IPS-18a (cell line): ENCODE results near the gene GRIN2A.

Experiments
- H3K27ac ChIP-seq: one replicate; pipeline ENCODE4 v1.5.1; 2013; ENCODE audit warnings: low read length
- H3K27me3 ChIP-seq: one replicate; pipeline ENCODE4 v1.6.1; 2013; ENCODE audit warnings: mild to moderate bottlenecking, low read length; ENCODE audit not compliant: control insufficient read depth, insufficient read depth
- H3K36me3 ChIP-seq: one replicate; pipeline ENCODE4 v1.6.1; 2013; ENCODE audit warnings: low read depth, low read length; ENCODE audit not compliant: control insufficient read depth
- H3K4me1 ChIP-seq: one replicate; pipeline ENCODE4 v1.6.1; 2013; ENCODE audit warnings: low read depth, low read length; ENCODE audit not compliant: control insufficient read depth
- H3K4me3 ChIP-seq: one replicate; pipeline ENCODE4 v1.5.1; 2013; ENCODE audit warnings: low read length
- H3K9ac ChIP-seq: one replicate; pipeline ENCODE4 v1.6.1; 2013; ENCODE audit warnings: mild to moderate bottlenecking, low read length, moderate library complexity
- H3K9me3 ChIP-seq: one replicate; pipeline ENCODE4 v1.6.1; 2013; ENCODE audit warnings: low read depth, low read length; ENCODE audit not compliant: control insufficient read depth

The GRIN2A gene

GRCh38 chr16:9977333-9977897 lies 204.8 kb downstream of the GRIN2A start:
- H3K36me3 ChIP-seq, result no peaks in the 10 kb centered on the region
- H3K9me3 ChIP-seq, result no peaks in the 10 kb centered on the region
- H3K27me3 ChIP-seq, result peaks cover 4% of the 10 kb centered on the region
- H3K4me1 ChIP-seq, result peaks cover 5% of the 10 kb centered on the region
- no peak overlapping the region for H3K27ac ChIP-seq
- no peak overlapping the region for H3K9ac ChIP-seq
- H3K4me3 ChIP-seq, result no peak overlapping the region

- Histone ChIP-seq H3K9ac (no peak overlapping the region), H3K27ac (no peak overlapping the region), H3K9me3 (no peaks in the 10 kb centered on the region), H3K36me3 (no peaks in the 10 kb centered on the region), H3K27me3 (peaks cover 4% of the 10 kb centered on the region), H3K4me1 (peaks cover 12% of the 10 kb centered on the region), H3K4me3 (no peak overlapping the region)
These were observed 205.6 kb downstream of the GRIN2A start for GRCh38 chr16:9976601-9977000.

- no peak overlapping the region for H3K27ac ChIP-seq
- H3K36me3 ChIP-seq, result no peaks in the 10 kb centered on the region
- H3K9ac ChIP-seq, result no peak overlapping the region
- peaks cover 9% of the 10 kb centered on the region for H3K4me1 ChIP-seq
- H3K4me3 ChIP-seq, result no peak overlapping the region
- H3K9me3 ChIP-seq, result no peaks in the 10 kb centered on the region
- peaks cover 9% of the 10 kb centered on the region for H3K27me3 ChIP-seq
These were observed 210.3 kb downstream of the GRIN2A start for GRCh38 chr16:9971907-9972306.

- H3K9me3 ChIP-seq, result no peaks in the 10 kb centered on the region
- peaks cover 9% of the 10 kb centered on the region for H3K4me1 ChIP-seq
- H3K4me3 ChIP-seq, result no peak overlapping the region
- H3K9ac ChIP-seq, result no peak overlapping the region
- H3K36me3 ChIP-seq, result no peaks in the 10 kb centered on the region
- no peak overlapping the region for H3K27ac ChIP-seq
- peaks cover 9% of the 10 kb centered on the region for H3K27me3 ChIP-seq
These were observed 211.4 kb downstream of the GRIN2A start for GRCh38 chr16:9970796-9971195.

GRCh38 chr16:9970244-9970643 lies 212.0 kb downstream of the GRIN2A start:
- no peaks in the 10 kb centered on the region for H3K9me3 ChIP-seq
- peaks cover 9% of the 10 kb centered on the region for H3K4me1 ChIP-seq
- H3K27ac ChIP-seq, result no peak overlapping the region
- H3K4me3 ChIP-seq, result no peak overlapping the region
- H3K27me3 ChIP-seq, result peaks cover 9% of the 10 kb centered on the region
- no peak overlapping the region for H3K9ac ChIP-seq
- no peaks in the 10 kb centered on the region for H3K36me3 ChIP-seq

GRCh38 chr16:9969580-9969979 lies 212.6 kb downstream of the GRIN2A start:
- H3K4me1 ChIP-seq, result peaks cover 9% of the 10 kb centered on the region
- no peak overlapping the region for H3K4me3 ChIP-seq
- H3K27me3 ChIP-seq, result peaks cover 9% of the 10 kb centered on the region
- H3K36me3 ChIP-seq, result no peaks in the 10 kb centered on the region
- H3K27ac ChIP-seq, result no peak overlapping the region
- no peaks in the 10 kb centered on the region for H3K9me3 ChIP-seq
- H3K9ac ChIP-seq, result no peak overlapping the region

- no peaks in the 10 kb centered on the region for H3K9me3 ChIP-seq
- H3K36me3 ChIP-seq, result no peaks in the 10 kb centered on the region
- no peak overlapping the region for H3K4me3 ChIP-seq
- peaks cover 5% of the 10 kb centered on the region for H3K27me3 ChIP-seq
- H3K9ac ChIP-seq, result no peak overlapping the region
- peaks cover 3% of the 10 kb centered on the region for H3K4me1 ChIP-seq
- H3K27ac ChIP-seq, result no peak overlapping the region
These were observed 215.6 kb downstream of the GRIN2A start for GRCh38 chr16:9966569-9967157.

- Histone ChIP-seq H3K4me1 (no peaks in the 10 kb centered on the region), H3K9ac (no peak overlapping the region), H3K27ac (no peak overlapping the region), H3K27me3 (peaks cover 1% of the 10 kb centered on the region), H3K9me3 (no peaks in the 10 kb centered on the region), H3K36me3 (no peaks in the 10 kb centered on the region), H3K4me3 (no peak overlapping the region)
These were observed 217.1 kb downstream of the GRIN2A start for GRCh38 chr16:9965079-9965478.

GRCh38 chr16:9964426-9964825 lies 217.8 kb downstream of the GRIN2A start:
- no peak overlapping the region for H3K4me3 ChIP-seq
- no peak overlapping the region for H3K9ac ChIP-seq
- H3K36me3 ChIP-seq, result no peaks in the 10 kb centered on the region
- no peaks in the 10 kb centered on the region for H3K27me3 ChIP-seq
- no peaks in the 10 kb centered on the region for H3K9me3 ChIP-seq
- H3K27ac ChIP-seq, result no peak overlapping the region
- H3K4me1 ChIP-seq, result no peaks in the 10 kb centered on the region

- no peaks in the 10 kb centered on the region for H3K36me3 ChIP-seq
- H3K4me3 ChIP-seq, result no peak overlapping the region
- H3K9me3 ChIP-seq, result no peaks in the 10 kb centered on the region
- peaks cover 12% of the 10 kb centered on the region for H3K4me1 ChIP-seq
- H3K9ac ChIP-seq, result no peak overlapping the region
- H3K27me3 ChIP-seq, result no peaks in the 10 kb centered on the region
- H3K27ac ChIP-seq, result no peak overlapping the region
These were observed 224.8 kb downstream of the GRIN2A start for GRCh38 chr16:9957433-9957832.

GRCh38 chr16:9957002-9957401 lies 225.2 kb downstream of the GRIN2A start:
- no peaks in the 10 kb centered on the region for H3K9me3 ChIP-seq
- no peak overlapping the region for H3K27ac ChIP-seq
- H3K27me3 ChIP-seq, result no peaks in the 10 kb centered on the region
- H3K9ac ChIP-seq, result no peak overlapping the region
- peaks cover 12% of the 10 kb centered on the region for H3K4me1 ChIP-seq
- no peak overlapping the region for H3K4me3 ChIP-seq
- H3K36me3 ChIP-seq, result no peaks in the 10 kb centered on the region

- Histone ChIP-seq H3K9ac (no peak overlapping the region), H3K27ac (no peak overlapping the region), H3K9me3 (no peaks in the 10 kb centered on the region), H3K27me3 (no peaks in the 10 kb centered on the region), H3K4me3 (no peak overlapping the region), H3K36me3 (no peaks in the 10 kb centered on the region), H3K4me1 (peaks cover 12% of the 10 kb centered on the region)
These were observed 226.6 kb downstream of the GRIN2A start for GRCh38 chr16:9955677-9956076.
